ENCODE results near the gene ACTA1. TPM values are rescaled to one million over a fixed set of nuclear protein-coding genes. Genes with fewer than 3 reads are reported as not detected.

Gene ACTA1
- total RNA-seq, 1 experiment from 2014 or later: not detected

DNA sequence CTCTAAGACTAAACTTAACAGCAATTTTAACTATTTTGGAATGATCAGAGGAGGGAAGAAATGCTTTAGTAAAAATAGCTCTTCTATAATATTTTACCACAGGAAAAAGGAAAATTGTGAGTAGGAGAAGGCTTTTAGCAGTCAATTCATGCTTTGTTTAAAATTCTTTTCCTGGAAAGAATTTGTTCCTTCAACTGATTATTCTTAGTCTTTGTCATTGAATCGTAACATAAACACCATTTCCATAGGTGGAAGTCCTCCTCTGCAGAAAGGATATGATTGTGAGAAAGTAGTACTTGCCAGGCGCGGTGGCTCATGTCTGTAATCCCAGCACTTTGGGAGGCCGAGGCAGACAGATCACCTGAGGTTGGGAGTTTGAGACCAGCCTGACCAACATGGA lies 11.9 kb upstream of the ACTA1 start:
- Histone ChIP-seq H3K4me1 (ENCODE audit: control insufficient read depth, insufficient read depth, low read length) (no peaks in the 10 kb centered on the region), H3K27ac (ENCODE audit: low read length) (no peak overlapping the region), H3K27me3 (ENCODE audit: control insufficient read depth, insufficient read depth, low read length) (no peaks in the 10 kb centered on the region), H3K4me3 (ENCODE audit: low read depth in 2 of 2, low read length in 2 of 2) (no peak overlapping the region), H3K9me3 (ENCODE audit: control insufficient read depth, insufficient read depth, low read depth, low read length) (no peaks in the 10 kb centered on the region), H3K36me3 (ENCODE audit: control insufficient read depth, insufficient read depth, low read length) (no peaks in the 10 kb centered on the region; the same call in 1 of the 2 replicates)
- intact Hi-C loops (cut with micrococcal nuclease; ENCODE audit: unreplicated experiment) (no loop called here), in situ Hi-C loops (cut with HindIII; ENCODE audit: low pct_unique_long_range_greater_than_20kb, low sequenced_read_pairs) (no loop called here)
- POLR2A ChIA-PET: interaction anchor here (0.6 kb wide), 1 partner anchor 55 kb away, joined by 9 read pairs; no protein-coding TSS in a partner anchor
- ATAC-seq: no peak
- TF ChIP-seq TCF7L2 (IDR thresholded peaks at IDR 0.05; ENCODE audit: low read depth, low read length) (no peak), CTCF (IDR thresholded peaks at IDR 0.05) (no peak), POLR2AphosphoS5 (IDR thresholded peaks at IDR 0.05; ENCODE audit: low read depth, low read length) (no peak), SIN3A (IDR thresholded peaks at IDR 0.05; ENCODE audit: borderline replicate concordance, insufficient read depth, low read depth, low read length) (no peak), REST (IDR thresholded peaks at IDR 0.05; ENCODE audit: insufficient read depth in 1 of 2, low read depth in 2 of 2, low read length in 1 of 2) (no peak)
- BruUV-seq (replicated peaks): no TSS peak
- DNase-seq (ENCODE audit: low read depth, low spot score): no peak
- CTCF ChIA-PET: no interaction called here

DNA sequence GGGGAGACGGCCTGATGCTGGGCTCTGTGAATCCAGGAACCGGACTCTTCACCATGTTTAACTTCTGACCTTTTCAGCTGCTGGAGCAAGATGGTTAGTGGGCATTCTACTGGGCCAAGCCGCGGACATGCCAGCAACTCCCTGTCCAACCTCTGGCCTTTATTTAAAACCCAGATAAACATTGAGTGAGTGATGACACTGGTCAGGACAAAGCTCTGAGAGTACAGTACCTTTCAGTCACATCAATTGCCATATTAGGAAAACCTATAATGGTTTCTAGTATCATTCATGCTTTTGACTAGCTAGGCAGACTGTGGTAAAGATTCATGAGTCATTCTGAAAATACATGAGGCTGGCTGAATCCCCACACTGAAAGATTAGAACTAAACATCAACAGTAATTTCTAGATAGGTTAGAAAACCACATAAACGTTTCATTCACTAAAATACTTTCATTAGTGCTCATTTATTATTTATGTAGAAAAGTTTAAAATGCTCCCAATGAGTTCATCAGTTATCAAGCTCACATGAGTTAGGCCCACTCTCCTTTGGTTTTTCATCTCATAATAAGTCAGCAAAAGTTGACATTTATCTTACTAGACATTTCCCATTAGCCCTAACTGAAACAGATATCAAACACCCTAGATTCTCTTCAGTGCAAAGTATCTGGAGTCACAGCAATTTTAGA lies 7.1 kb upstream of the ACTA1 start:
- Histone ChIP-seq H3K4me3 (ENCODE audit: low read depth in 2 of 2, low read length in 2 of 2) (no peak overlapping the region), H3K4me1 (ENCODE audit: control insufficient read depth, insufficient read depth, low read length) (no peaks in the 10 kb centered on the region), H3K27ac (ENCODE audit: low read length) (no peak overlapping the region), H3K27me3 (ENCODE audit: control insufficient read depth, insufficient read depth, low read length) (no peaks in the 10 kb centered on the region), H3K36me3 (ENCODE audit: control insufficient read depth, insufficient read depth, low read length) (no peaks in the 10 kb centered on the region; the same call in 1 of the 2 replicates), H3K9me3 (ENCODE audit: control insufficient read depth, insufficient read depth, low read depth, low read length) (no peaks in the 10 kb centered on the region)
- intact Hi-C loops (cut with micrococcal nuclease; ENCODE audit: unreplicated experiment): no loop called here
- no TSS peak for BruUV-seq (replicated peaks)
- ChIA-PET CTCF (no interaction called here), POLR2A (interaction anchor here (0.7 kb wide), 1 partner anchor 98 kb away, joined by 3 read pairs; the partner anchor contains the start of gene CCSAP)
- in situ Hi-C loops (cut with HindIII; ENCODE audit: low pct_unique_long_range_greater_than_20kb, low sequenced_read_pairs): no loop called here
- no peak for ATAC-seq
- DNase-seq (ENCODE audit: low read depth, low spot score): no peak
- TF ChIP-seq REST (IDR thresholded peaks at IDR 0.05; ENCODE audit: insufficient read depth in 1 of 2, low read depth in 2 of 2, low read length in 1 of 2) (no peak), POLR2AphosphoS5 (IDR thresholded peaks at IDR 0.05; ENCODE audit: low read depth, low read length) (no peak), TCF7L2 (IDR thresholded peaks at IDR 0.05; ENCODE audit: low read depth, low read length) (no peak), CTCF (IDR thresholded peaks at IDR 0.05) (no peak), SIN3A (IDR thresholded peaks at IDR 0.05; ENCODE audit: borderline replicate concordance, insufficient read depth, low read depth, low read length) (no peak)
